ENCODE results near the gene IMP4.

DNA sequence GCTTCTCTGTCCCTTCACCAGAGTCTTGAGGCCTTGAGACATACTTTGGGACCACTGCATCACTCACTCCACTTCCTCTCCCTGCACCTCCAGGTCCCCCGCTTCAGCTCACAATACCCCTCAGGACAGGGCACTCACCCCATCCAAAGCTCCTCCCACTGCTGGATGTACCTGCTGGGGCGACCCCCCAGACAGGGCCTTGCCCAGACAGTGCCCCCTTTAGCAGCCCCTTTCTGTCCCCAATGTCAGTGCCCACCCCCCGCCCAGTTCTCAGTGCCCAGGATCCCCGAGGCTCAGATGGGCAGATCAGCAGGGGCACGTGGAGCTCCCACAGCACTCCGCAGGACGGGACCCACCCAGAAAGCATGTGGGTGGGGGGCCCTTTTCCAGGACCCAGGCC is 23.8 kb upstream of the IMP4 start:
- TF ChIP-seq SMC3 (IDR thresholded peaks at IDR 0.05; ENCODE audit: low read depth, low read length) (no peak), EP300 (IDR thresholded peaks at IDR 0.05; ENCODE audit: borderline replicate concordance in 1 of 2, low read depth in 1 of 2, low read length in 1 of 2) (no peak), ELF1 (IDR thresholded peaks at IDR 0.05) (no peak), SIN3A (IDR thresholded peaks at IDR 0.05; ENCODE audit: borderline replicate concordance, low read depth, low read length) (no peak), MXI1 (IDR thresholded peaks at IDR 0.05; ENCODE audit: low read depth, low read length) (no peak), TCF12 (IDR thresholded peaks at IDR 0.05) (no peak)
- TF ChIP-seq, protein P1, sequence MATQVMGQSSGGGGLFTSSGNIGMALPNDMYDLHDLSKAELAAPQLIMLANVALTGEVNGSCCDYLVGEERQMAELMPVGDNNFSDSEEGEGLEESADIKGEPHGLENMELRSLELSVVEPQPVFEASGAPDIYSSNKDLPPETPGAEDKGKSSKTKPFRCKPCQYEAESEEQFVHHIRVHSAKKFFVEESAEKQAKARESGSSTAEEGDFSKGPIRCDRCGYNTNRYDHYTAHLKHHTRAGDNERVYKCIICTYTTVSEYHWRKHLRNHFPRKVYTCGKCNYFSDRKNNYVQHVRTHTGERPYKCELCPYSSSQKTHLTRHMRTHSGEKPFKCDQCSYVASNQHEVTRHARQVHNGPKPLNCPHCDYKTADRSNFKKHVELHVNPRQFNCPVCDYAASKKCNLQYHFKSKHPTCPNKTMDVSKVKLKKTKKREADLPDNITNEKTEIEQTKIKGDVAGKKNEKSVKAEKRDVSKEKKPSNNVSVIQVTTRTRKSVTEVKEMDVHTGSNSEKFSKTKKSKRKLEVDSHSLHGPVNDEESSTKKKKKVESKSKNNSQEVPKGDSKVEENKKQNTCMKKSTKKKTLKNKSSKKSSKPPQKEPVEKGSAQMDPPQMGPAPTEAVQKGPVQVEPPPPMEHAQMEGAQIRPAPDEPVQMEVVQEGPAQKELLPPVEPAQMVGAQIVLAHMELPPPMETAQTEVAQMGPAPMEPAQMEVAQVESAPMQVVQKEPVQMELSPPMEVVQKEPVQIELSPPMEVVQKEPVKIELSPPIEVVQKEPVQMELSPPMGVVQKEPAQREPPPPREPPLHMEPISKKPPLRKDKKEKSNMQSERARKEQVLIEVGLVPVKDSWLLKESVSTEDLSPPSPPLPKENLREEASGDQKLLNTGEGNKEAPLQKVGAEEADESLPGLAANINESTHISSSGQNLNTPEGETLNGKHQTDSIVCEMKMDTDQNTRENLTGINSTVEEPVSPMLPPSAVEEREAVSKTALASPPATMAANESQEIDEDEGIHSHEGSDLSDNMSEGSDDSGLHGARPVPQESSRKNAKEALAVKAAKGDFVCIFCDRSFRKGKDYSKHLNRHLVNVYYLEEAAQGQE (IDR thresholded peaks at IDR 0.05; ENCODE audit: low read depth, low read length): no peak
- TF ChIP-seq, protein P2, sequence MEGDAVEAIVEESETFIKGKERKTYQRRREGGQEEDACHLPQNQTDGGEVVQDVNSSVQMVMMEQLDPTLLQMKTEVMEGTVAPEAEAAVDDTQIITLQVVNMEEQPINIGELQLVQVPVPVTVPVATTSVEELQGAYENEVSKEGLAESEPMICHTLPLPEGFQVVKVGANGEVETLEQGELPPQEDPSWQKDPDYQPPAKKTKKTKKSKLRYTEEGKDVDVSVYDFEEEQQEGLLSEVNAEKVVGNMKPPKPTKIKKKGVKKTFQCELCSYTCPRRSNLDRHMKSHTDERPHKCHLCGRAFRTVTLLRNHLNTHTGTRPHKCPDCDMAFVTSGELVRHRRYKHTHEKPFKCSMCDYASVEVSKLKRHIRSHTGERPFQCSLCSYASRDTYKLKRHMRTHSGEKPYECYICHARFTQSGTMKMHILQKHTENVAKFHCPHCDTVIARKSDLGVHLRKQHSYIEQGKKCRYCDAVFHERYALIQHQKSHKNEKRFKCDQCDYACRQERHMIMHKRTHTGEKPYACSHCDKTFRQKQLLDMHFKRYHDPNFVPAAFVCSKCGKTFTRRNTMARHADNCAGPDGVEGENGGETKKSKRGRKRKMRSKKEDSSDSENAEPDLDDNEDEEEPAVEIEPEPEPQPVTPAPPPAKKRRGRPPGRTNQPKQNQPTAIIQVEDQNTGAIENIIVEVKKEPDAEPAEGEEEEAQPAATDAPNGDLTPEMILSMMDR (IDR thresholded peaks at IDR 0.05): no peak

Measured in SK-N-SH (cell line).